GM12892 (cell line): ENCODE results near the gene DPYD.

Experiments used
- DNase-seq: peaks from one replicate; pipeline ENCODE4 v3.0.0; 2011; ENCODE audit not compliant: insufficient read length
- FAIRE-seq: peaks from 2 replicates; lab custom pipeline; 2011; peaks lifted over from hg19 to GRCh38; lab: Jason Lieb, UNC
- POLR2A ChIP-seq: IDR thresholded peaks from 2 replicates; pipeline ENCODE4 v1.6.1; 2011; ENCODE audit warnings: low read depth, low read length, control low read depth
- POLR2AphosphoS5 ChIP-seq: IDR thresholded peaks from 2 replicates; pipeline ENCODE4 v1.6.1; 2011; ENCODE audit warnings: low read depth, low read length, control low read depth
- TAF1 ChIP-seq: IDR thresholded peaks from 2 replicates; pipeline ENCODE4 v1.6.1; 2011; ENCODE audit warnings: low read depth, mild to moderate bottlenecking, control low read depth, low read length, borderline replicate concordance

DPYD gene

DNA sequence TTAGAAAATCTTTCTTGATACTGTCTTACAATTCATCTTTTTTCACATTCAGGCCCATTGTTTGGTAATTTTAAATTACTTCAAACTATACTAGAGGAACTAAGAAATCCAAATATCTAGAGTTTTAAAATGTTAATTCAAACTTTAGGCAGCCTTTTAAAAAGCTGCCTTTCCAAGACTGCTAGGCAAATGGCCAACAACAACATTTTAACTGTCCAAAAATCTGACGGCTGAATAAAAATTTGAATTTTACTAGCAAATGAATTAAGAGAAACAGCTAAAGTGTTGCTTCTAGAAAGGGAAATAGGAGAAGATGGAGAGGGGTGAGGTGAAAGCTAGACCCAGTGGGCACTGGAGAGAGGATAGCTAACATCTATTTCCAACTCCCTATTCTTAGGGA, 17.2 kb downstream of the DPYD start:
- FAIRE-seq: no peak
- no peak for DNase-seq
- TF ChIP-seq POLR2AphosphoS5: no peak
- no peak for TF ChIP-seq POLR2A
- TF ChIP-seq TAF1: no peak

GRCh38 chr1:97902067-97902466, 18.8 kb downstream of the DPYD start:
- TF ChIP-seq TAF1 (no peak), POLR2A (no peak), POLR2AphosphoS5 (no peak)
- DNase-seq: no peak
- FAIRE-seq: no peak

DNA sequence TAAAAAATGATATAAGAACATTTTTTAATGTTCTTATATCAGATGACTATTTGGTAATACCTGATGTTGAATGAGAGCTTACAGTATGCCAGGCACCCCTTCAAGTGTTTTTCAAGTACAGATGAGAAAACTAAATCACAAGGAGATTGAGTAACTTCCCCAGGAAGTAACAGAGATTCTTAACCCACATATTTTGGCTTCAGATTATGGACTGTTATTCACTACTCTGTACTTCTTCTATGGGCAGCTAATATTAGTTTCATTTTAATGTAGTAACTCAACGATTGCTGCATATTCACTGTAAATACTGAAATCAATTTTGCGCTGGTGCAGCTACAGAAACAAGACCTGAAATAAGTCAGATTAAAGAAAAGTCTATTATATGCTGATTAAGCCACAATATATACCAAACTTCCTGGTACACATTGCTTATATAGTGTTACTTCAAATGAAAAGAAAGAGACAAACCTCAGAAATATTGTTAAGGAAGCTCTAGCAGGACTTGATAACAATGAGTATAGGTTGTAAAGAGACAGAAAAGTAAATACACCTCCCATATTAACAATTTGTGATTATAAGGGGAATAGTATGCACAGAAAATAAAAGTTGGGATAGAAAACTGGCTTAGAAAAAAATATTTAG, 19.7 kb downstream of the DPYD start:
- no peak for DNase-seq
- no peak for FAIRE-seq
- no peak for TF ChIP-seq TAF1

- TF ChIP-seq POLR2A (no peak), POLR2AphosphoS5 (no peak), TAF1 (no peak)
- FAIRE-seq: no peak
- DNase-seq: no peak
Observed at GRCh38 chr1:97898948-97899347, 21.9 kb downstream of the DPYD start.

DNA sequence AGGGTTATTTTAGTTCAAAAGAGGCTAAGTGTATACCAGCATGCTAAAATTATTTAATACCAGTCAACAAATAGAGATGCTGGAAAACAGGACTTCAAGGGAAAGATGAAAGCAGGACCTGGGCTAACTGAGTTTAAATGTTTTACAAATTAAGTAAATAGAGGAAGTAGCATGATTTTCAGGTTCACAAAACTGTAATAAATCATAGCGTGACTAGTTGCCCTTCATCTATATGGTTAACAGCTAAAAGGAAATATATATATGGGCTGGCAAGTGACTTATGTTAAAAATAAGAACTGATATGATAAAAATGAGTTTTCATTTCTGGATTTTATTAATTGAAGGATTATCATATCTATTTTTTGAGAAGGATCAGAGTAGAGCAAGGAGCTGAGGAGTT, 25.6 kb downstream of the DPYD start:
- TF ChIP-seq POLR2A: no peak
- no peak for TF ChIP-seq TAF1
- TF ChIP-seq POLR2AphosphoS5: no peak
- DNase-seq (no peak), FAIRE-seq (no peak)

GRCh38 chr1:97893844-97894243, 27.0 kb downstream of the DPYD start:
- FAIRE-seq: no peak
- DNase-seq: no peak
- TF ChIP-seq POLR2AphosphoS5: no peak
- TF ChIP-seq TAF1: no peak
- TF ChIP-seq POLR2A: no peak

DNA sequence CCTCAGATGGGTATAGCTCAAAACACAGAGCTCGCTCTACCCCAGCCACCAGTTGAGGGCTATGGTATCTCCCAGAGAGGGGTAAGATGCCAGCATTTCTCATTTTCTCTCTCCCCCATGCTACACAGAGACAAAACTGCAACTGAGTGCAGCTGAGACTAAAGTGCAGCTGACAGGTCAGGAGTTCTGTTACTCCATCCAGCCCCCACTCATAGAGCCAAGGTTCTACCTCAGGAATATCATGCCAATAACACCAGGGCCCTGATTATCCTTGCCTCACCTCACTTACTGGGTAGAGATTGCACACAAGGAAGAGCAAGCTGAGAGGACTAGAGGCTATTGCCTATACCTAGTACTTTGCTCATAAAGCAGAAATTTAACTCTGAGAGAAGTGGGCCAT, 34.6 kb downstream of the DPYD start:
- FAIRE-seq: no peak
- TF ChIP-seq POLR2AphosphoS5 (no peak), TAF1 (no peak), POLR2A (no peak)
- no peak for DNase-seq

DNA sequence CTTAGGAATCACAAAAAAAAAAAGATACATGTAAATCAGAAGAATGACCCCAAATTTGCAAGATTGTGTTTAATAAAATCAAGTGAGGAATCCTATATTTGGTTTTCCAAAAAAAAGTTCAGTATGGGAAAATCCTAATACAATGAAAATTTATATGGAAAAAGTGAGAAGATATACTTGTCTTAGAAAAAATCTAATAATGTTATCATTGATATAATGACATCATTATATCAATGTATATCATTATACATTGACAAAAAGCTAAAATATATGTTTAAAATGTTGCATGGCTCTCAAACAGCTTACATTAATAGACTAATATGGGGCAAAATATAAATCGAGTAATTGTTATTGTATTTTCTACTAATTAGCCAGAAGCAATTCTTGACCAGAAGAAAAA, 37.0 kb downstream of the DPYD start:
- no peak for FAIRE-seq
- TF ChIP-seq POLR2A (no peak), POLR2AphosphoS5 (no peak), TAF1 (no peak)
- DNase-seq: no peak

DNA sequence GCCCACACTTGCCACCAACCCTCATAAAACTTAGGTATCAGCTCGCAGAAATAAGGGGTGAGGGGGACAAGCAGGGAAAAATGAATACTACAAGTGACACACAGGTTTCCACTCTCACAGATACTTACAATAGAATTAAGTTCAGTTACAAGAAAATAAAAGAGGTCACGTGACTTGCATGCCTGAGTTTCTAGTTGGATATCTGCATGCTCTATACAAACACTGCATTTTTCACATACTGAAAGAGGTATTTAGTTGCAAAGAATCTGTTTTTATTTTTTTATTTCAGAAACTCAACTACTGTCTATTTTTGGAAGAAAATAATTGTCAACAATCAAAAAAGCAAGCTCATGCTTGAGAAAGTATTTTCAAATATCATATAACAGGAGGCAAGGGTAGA, 43.5 kb downstream of the DPYD start:
- FAIRE-seq (no peak), DNase-seq (no peak)
- no peak for TF ChIP-seq POLR2AphosphoS5
- TF ChIP-seq TAF1: no peak
- no peak for TF ChIP-seq POLR2A

GRCh38 chr1:97875996-97876395, 44.8 kb downstream of the DPYD start:
- FAIRE-seq: no peak
- TF ChIP-seq TAF1: no peak
- no peak for DNase-seq

GRCh38 chr1:97870589-97870988, 50.2 kb downstream of the DPYD start:
- FAIRE-seq: no peak

GRCh38 chr1:97869441-97869840, 51.4 kb downstream of the DPYD start:
- DNase-seq: no peak
- TF ChIP-seq POLR2A (no peak), TAF1 (no peak), POLR2AphosphoS5 (no peak)
- FAIRE-seq: no peak

More at GRCh38 chr1:97870589-97870988, 50.2 kb downstream of the DPYD start:
- TF ChIP-seq POLR2AphosphoS5 (no peak), POLR2A (no peak), TAF1 (no peak)
- DNase-seq: no peak
